Spleen (tissue), 7 donors: ENCODE measurements around the gene RTKN.

ENCODE experiments used
- CTCF ChIP-seq, 11 experiments: fragments of 200-600 bp in 7 of 11; fragments of 450-650 bp in 4 of 11; sonication (generic) in 4 of 11; IDR thresholded peaks in 8 of 11; conservative IDR thresholded peaks in 3 of 11; 1 replicate in 7 of 11; 2 replicates in 4 of 11; pipeline versions ENCODE4 v1.4.0 to v1.8.0; 2016 to 2021; ENCODE audit warnings: antibody characterized with exemption in 11 of 11, inconsistent platforms in 4 of 11, mild to moderate bottlenecking in 1 of 11
- POLR2AphosphoS5 ChIP-seq, 3 donors: sonication (generic); formaldehyde crosslinking; IDR thresholded peaks; one replicate each; pipeline ENCODE4 v1.5.1; 2017; ENCODE audit warnings: antibody characterized with exemption in 3 of 3
- donor health status: DM: no; HTN: no; CAD: no; lungs with moderate emphysema.
- donor health status: DM: no; HTN: no; CAD: no.
- donor health status: DM: no; HTN: no; CAD: no.

DNA sequence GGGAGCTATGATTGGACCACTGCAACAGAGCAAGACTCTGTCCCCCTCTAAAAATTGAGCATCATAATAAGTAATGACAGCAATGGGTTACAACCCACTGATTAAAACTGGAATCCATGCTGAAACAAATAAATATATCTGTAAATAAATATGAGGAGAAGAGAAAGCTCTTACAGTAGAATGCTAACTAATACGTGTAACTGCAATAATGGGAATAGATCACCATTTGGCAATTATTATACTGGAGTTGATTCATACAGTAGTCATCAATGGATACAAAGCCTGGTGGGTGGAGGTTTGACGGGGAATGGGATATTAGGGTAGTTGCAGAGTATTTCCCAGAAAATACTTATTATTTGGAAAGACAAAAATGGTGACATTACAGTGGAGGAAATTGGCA, 7.0 kb upstream of the RTKN start:
- TF ChIP-seq CTCF (IDR thresholded peaks at IDR 0.05 in 8 of 11, conservative IDR thresholded peaks at IDR 0.05 in 3 of 11): no peak
- TF ChIP-seq POLR2AphosphoS5 (IDR thresholded peaks at IDR 0.05): no peak
